BJ (cell line): Measurements from ENCODE around the gene BASP1. TPM values are rescaled to one million over a fixed set of nuclear protein-coding genes. Genes with fewer than 3 reads are reported as not detected.

Source experiments
- CTCF ChIA-PET: fragments of 350-600 bp; formaldehyde crosslinking; extraction: SDS; loops from one replicate; lab custom pipeline; 2021; ENCODE audit warnings: antibody characterized with exemption, inconsistent platforms; lab: Yijun Ruan, JAX
- POLR2A ChIA-PET: fragments of 300-600 bp; sonication (Branson Sonifier 250); formaldehyde crosslinking; extraction: SDS; loops from one replicate; lab custom pipeline; 2021; ENCODE audit warnings: antibody characterized with exemption; lab: Charles Lee
- DNase-seq: peaks from one replicate; pipeline ENCODE4 v3.0.0-alpha.2; 2011; ENCODE audit warnings: low read depth
- H3K27me3 ChIP-seq: 2 replicates; pipeline ENCODE4 v1.6.0; 2011; ENCODE audit warnings: low read length; ENCODE audit not compliant: control insufficient read depth, insufficient read depth
- H3K36me3 ChIP-seq: 2 replicates; pipeline ENCODE4 v1.5.1; 2011; ENCODE audit warnings: low read length; ENCODE audit not compliant: control insufficient read depth, insufficient read depth
- H3K4me3 ChIP-seq: 2 replicates; pipeline ENCODE4 v1.5.1; 2011; ENCODE audit warnings: low read depth, mild to moderate bottlenecking, control low read depth, low read length
- CTCF ChIP-seq: IDR thresholded peaks from 2 replicates; pipeline ENCODE4 v1.5.1; 2011; ENCODE audit warnings: low read depth, mild to moderate bottlenecking, control low read depth, inconsistent platforms, low read length, moderate library complexity; ENCODE audit not compliant: insufficient read depth
- polyA plus RNA-seq: library from polyadenylated mRNA; depleted of rRNA; stranded (reverse); fragments of >200 nt; gene quantifications from 2 replicates; pipeline ENCODE4 v1.2.3, GENCODE V29; 2011

The BASP1 gene
- polyA plus RNA-seq, 1 experiment = 48.7 TPM

GRCh38 chr5:17220469-17220868 is 3.0 kb downstream of the BASP1 start:
- Histone ChIP-seq H3K36me3 (no peaks in the 10 kb centered on the region), H3K4me3 (no peak overlapping the region), H3K27me3 (no peaks in the 10 kb centered on the region)
- POLR2A ChIA-PET = no interaction called here
- no peak for DNase-seq
- CTCF ChIA-PET = interaction anchor here (0.7 kb wide), 1 partner anchor 256 kb away, joined by 3 read pairs; no protein-coding TSS in a partner anchor
- TF ChIP-seq CTCF = no peak

- CTCF ChIA-PET = no interaction called here
These were observed 4.6 kb downstream of the BASP1 start for GRCh38 chr5:17221843-17222636.

GRCh38 chr5:17222664-17223063 is 5.2 kb downstream of the BASP1 start:
- Histone ChIP-seq H3K27me3 (no peaks in the 10 kb centered on the region), H3K4me3 (no peak overlapping the region), H3K36me3 (no peaks in the 10 kb centered on the region)
- ChIA-PET POLR2A (no interaction called here), CTCF (no interaction called here)
- TF ChIP-seq CTCF = no peak
- DNase-seq = no peak

More at GRCh38 chr5:17221843-17222636, 4.6 kb downstream of the BASP1 start:
- no peaks in the 10 kb centered on the region for H3K36me3 ChIP-seq
- TF ChIP-seq CTCF = no peak
- no peak for DNase-seq
- no peak overlapping the region for H3K4me3 ChIP-seq
- H3K27me3 ChIP-seq = no peaks in the 10 kb centered on the region
- POLR2A ChIA-PET = no interaction called here

- DNase-seq = no peak
- TF ChIP-seq CTCF = no peak
- Histone ChIP-seq H3K27me3 (no peaks in the 10 kb centered on the region), H3K36me3 (no peaks in the 10 kb centered on the region), H3K4me3 (no peak overlapping the region)
- POLR2A ChIA-PET = no interaction called here
- CTCF ChIA-PET = interaction anchor here (0.8 kb wide), 1 partner anchor 156 kb away, joined by 4 read pairs; no protein-coding TSS in a partner anchor
These were observed 6.1 kb downstream of the BASP1 start for GRCh38 chr5:17223367-17224185.
